Gastrocnemius medialis (tissue), 4 donors: ENCODE data around the gene ABCC8.

Experiments used
- POLR2A ChIP-seq, 2 donors: fragments of 450-650 bp; IDR thresholded peaks; one replicate each; pipeline ENCODE4 v1.6.1; 2017; ENCODE audit warnings: antibody characterized with exemption in 2 of 2, mild to moderate bottlenecking in 2 of 2, moderate library complexity in 2 of 2
- TF ChIP-seq, protein P1 (sequence below), 5 experiments: fragments of 450-650 bp in 3 of 5; fragments of 200-600 bp in 2 of 5; sonication (generic) in 2 of 5; IDR thresholded peaks in 4 of 5; conservative IDR thresholded peaks in 1 of 5; 1 replicate in 4 of 5; 2 replicates in 1 of 5; pipeline ENCODE4 v1.5.1; 2016 to 2019; ENCODE audit warnings: antibody characterized with exemption in 5 of 5, mild to moderate bottlenecking in 3 of 5, moderate library complexity in 3 of 5

DNA sequence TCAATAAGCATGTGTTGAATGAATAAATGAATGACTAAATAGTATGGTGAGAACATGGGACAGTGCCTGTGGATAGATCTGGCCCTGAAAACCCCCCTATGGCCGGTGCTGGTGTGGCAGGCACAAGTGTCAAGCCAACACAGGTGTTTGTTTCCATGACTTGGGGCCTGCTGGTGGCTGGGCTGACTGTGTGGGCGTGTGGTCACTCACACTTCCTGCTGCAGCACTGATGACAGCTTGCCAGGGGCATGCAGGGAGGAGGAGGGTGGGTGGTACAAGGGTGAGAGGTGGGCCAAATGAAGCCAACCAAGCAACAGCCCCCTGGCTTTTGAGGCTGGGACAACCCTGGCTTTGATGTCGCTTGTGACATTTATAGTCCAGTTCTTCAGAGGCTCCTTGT, 30.3 kb upstream of the ABCC8 start:
- no peak for TF ChIP-seq POLR2A (IDR thresholded peaks at IDR 0.05)
- TF ChIP-seq, protein P1, sequence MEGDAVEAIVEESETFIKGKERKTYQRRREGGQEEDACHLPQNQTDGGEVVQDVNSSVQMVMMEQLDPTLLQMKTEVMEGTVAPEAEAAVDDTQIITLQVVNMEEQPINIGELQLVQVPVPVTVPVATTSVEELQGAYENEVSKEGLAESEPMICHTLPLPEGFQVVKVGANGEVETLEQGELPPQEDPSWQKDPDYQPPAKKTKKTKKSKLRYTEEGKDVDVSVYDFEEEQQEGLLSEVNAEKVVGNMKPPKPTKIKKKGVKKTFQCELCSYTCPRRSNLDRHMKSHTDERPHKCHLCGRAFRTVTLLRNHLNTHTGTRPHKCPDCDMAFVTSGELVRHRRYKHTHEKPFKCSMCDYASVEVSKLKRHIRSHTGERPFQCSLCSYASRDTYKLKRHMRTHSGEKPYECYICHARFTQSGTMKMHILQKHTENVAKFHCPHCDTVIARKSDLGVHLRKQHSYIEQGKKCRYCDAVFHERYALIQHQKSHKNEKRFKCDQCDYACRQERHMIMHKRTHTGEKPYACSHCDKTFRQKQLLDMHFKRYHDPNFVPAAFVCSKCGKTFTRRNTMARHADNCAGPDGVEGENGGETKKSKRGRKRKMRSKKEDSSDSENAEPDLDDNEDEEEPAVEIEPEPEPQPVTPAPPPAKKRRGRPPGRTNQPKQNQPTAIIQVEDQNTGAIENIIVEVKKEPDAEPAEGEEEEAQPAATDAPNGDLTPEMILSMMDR (IDR thresholded peaks at IDR 0.05 in 4 of 5, conservative IDR thresholded peaks at IDR 0.05 in 1 of 5): no peak
